IPS-11a (cell line): Measurements from ENCODE around the gene RDM1.
"Not testable (repeated sequence)": the region's sequence is repeated elsewhere in the genome, so short reads cannot be mapped to it uniquely, and the experiment has no call there.

Experiments used
- H3K4me3 ChIP-seq: one replicate; pipeline ENCODE4 v1.5.1; 2013; ENCODE audit warnings: low read depth, low read length, control low read depth

RDM1 gene

GRCh38 chr17:35900708-35901480 is 29.7 kb downstream of the RDM1 start:
- no peak overlapping the region for H3K4me3 ChIP-seq

- H3K4me3 ChIP-seq, result no peak overlapping the region
Measured at GRCh38 chr17:35900280-35900679, 30.3 kb downstream of the RDM1 start.

GRCh38 chr17:35898283-35899070 is 32.1 kb downstream of the RDM1 start:
- H3K4me3 ChIP-seq, result no peak overlapping the region

- H3K4me3 ChIP-seq, result not testable (repeated sequence)
Measured at GRCh38 chr17:35897772-35898171, 32.8 kb downstream of the RDM1 start.

- H3K4me3 ChIP-seq, result no peak overlapping the region
Measured at GRCh38 chr17:35895636-35896587, 34.7 kb downstream of the RDM1 start.

- no peak overlapping the region for H3K4me3 ChIP-seq
Measured at GRCh38 chr17:35894206-35894605, 36.4 kb downstream of the RDM1 start.

GRCh38 chr17:35893751-35894150 is 36.8 kb downstream of the RDM1 start:
- H3K4me3 ChIP-seq, result no peak overlapping the region

- no peak overlapping the region for H3K4me3 ChIP-seq
Measured at GRCh38 chr17:35892091-35893035, 38.2 kb downstream of the RDM1 start.

GRCh38 chr17:35891269-35891668 is 39.3 kb downstream of the RDM1 start:
- no peak overlapping the region for H3K4me3 ChIP-seq

GRCh38 chr17:35890774-35891155 is 39.8 kb downstream of the RDM1 start:
- no peak overlapping the region for H3K4me3 ChIP-seq

- H3K4me3 ChIP-seq, result no peak overlapping the region
Measured at GRCh38 chr17:35889818-35890773, 40.5 kb downstream of the RDM1 start.

- no peak overlapping the region for H3K4me3 ChIP-seq
Measured at GRCh38 chr17:35889241-35889640, 41.3 kb downstream of the RDM1 start.

GRCh38 chr17:35879773-35880654 is 50.6 kb downstream of the RDM1 start, which contains the start of gene CCL5:
Gene CCL5 (minus strand): TSS chr17:35880360.
- no peak within 1 kb of the TSS for H3K4me3 ChIP-seq

GRCh38 chr17:35878361-35878760 is 52.2 kb downstream of the RDM1 start:
- H3K4me3 ChIP-seq, result no peak overlapping the region

GRCh38 chr17:35877345-35878029 is 53.1 kb downstream of the RDM1 start:
- H3K4me3 ChIP-seq, result no peak overlapping the region

- no peak overlapping the region for H3K4me3 ChIP-seq
Measured at GRCh38 chr17:35876534-35876933, 54.0 kb downstream of the RDM1 start.

GRCh38 chr17:35875800-35876139 is 54.8 kb downstream of the RDM1 start:
- H3K4me3 ChIP-seq, result no peak overlapping the region
